Inflammatory macrophage (primary cell): Measurements from ENCODE around the gene TMUB1.
A peak's percentile ranks its signal among the peaks of the same experiment; 100 is the strongest.

Experiments used
- DNase-seq, 2 donors: peaks; one replicate each; pipeline ENCODE4 v3.0.0-alpha.2; 2020 to 2022

TMUB1 gene

GRCh38 chr7:151121380-151122170, 38.3 kb upstream of the TMUB1 start:
- DNase-seq, result no peak

GRCh38 chr7:151120896-151121295, 37.6 kb upstream of the TMUB1 start:
- DNase-seq, result no peak

- DNase-seq, result no peak
Observed at GRCh38 chr7:151119902-151120301, 36.6 kb upstream of the TMUB1 start.

- DNase-seq, result no peak
Observed at GRCh38 chr7:151119055-151119415, 35.7 kb upstream of the TMUB1 start.

GRCh38 chr7:151118108-151119054, 35.1 kb upstream of the TMUB1 start:
- no peak for DNase-seq

- no peak for DNase-seq
Observed at GRCh38 chr7:151117565-151117964, 34.3 kb upstream of the TMUB1 start.

- no peak for DNase-seq
Observed at GRCh38 chr7:151116603-151117440, 33.5 kb upstream of the TMUB1 start.

GRCh38 chr7:151115836-151116418, 32.6 kb upstream of the TMUB1 start:
- DNase-seq, result no peak

- DNase-seq, result peak; percentile 3 to 55
Observed at GRCh38 chr7:151115121-151115835, 32.0 kb upstream of the TMUB1 start.

GRCh38 chr7:151114151-151115090, 31.1 kb upstream of the TMUB1 start:
- DNase-seq, result peak in 1 of 2 donors; percentile 15

- no peak for DNase-seq
Observed at GRCh38 chr7:151113344-151114150, 30.3 kb upstream of the TMUB1 start.

- DNase-seq, result peak; percentile 63 to 72
Observed at GRCh38 chr7:151110941-151111645, 27.8 kb upstream of the TMUB1 start.

GRCh38 chr7:151110236-151110940, 27.1 kb upstream of the TMUB1 start:
- DNase-seq, result no peak

GRCh38 chr7:151109094-151110048, 26.1 kb upstream of the TMUB1 start:
- no peak for DNase-seq

- DNase-seq, result no peak
Observed at GRCh38 chr7:151107882-151108281, 24.6 kb upstream of the TMUB1 start.

- DNase-seq, result no peak
Observed at GRCh38 chr7:151104411-151105235, 21.3 kb upstream of the TMUB1 start.
